ENCODE results near the gene TLN1. TPM values are rescaled to one million over a fixed set of nuclear protein-coding genes. Genes with fewer than 3 reads are reported as not detected.

Gene TLN1
- total RNA-seq, 1 experiment from 2014 or later: 109 TPM

GRCh38 chr9:35689542-35690293 lies 42.3 kb downstream of the TLN1 start, which contains the start of gene TPM2:
Gene TPM2, minus strand, starts transcription at chr9:35689925. Its CDS starts 108 bp downstream, at chr9:35689817.
- CTCF ChIA-PET: interaction anchor here (0.6 to 6.8 kb wide), 17 partner anchors 9 to 122 kb away, joined by 3 to 49 read pairs (median 11); partner anchors contain the start of genes ARHGEF39, CCDC107, CREB3 and RGP1
- Mint-ChIP-seq H3K4me1 (peaks cover 23% of the 10 kb centered on the region), H3K27me3 (ENCODE audit: low read depth) (no peaks in the 10 kb centered on the region), H3K27ac (0 out of 2 replicates have a peak within 1 kb of the TSS, but pooled peaks have one; percentile 48), H3K9me3 (no peaks in the 10 kb centered on the region), H3K4me3 (peak within 1 kb of the TSS; percentile 91), H3K36me3 (peaks cover 15% of the 10 kb centered on the region)
- POLR2A ChIA-PET: interaction anchor here (0.6 to 5.2 kb wide), 17 partner anchors 9 to 1052 kb away, joined by 3 to 38 read pairs (median 5); partner anchors contain the start of genes ARHGEF39, CCDC107, CREB3 and RMRP
- DNase-seq (ENCODE audit: low spot score): peak; percentile 75
- ATAC-seq: peak; percentile 63
- TF ChIP-seq GABPB1 (CRISPR knock-in tag; IDR thresholded peaks at IDR 0.05): no peak
- TF ChIP-seq, protein P1, sequence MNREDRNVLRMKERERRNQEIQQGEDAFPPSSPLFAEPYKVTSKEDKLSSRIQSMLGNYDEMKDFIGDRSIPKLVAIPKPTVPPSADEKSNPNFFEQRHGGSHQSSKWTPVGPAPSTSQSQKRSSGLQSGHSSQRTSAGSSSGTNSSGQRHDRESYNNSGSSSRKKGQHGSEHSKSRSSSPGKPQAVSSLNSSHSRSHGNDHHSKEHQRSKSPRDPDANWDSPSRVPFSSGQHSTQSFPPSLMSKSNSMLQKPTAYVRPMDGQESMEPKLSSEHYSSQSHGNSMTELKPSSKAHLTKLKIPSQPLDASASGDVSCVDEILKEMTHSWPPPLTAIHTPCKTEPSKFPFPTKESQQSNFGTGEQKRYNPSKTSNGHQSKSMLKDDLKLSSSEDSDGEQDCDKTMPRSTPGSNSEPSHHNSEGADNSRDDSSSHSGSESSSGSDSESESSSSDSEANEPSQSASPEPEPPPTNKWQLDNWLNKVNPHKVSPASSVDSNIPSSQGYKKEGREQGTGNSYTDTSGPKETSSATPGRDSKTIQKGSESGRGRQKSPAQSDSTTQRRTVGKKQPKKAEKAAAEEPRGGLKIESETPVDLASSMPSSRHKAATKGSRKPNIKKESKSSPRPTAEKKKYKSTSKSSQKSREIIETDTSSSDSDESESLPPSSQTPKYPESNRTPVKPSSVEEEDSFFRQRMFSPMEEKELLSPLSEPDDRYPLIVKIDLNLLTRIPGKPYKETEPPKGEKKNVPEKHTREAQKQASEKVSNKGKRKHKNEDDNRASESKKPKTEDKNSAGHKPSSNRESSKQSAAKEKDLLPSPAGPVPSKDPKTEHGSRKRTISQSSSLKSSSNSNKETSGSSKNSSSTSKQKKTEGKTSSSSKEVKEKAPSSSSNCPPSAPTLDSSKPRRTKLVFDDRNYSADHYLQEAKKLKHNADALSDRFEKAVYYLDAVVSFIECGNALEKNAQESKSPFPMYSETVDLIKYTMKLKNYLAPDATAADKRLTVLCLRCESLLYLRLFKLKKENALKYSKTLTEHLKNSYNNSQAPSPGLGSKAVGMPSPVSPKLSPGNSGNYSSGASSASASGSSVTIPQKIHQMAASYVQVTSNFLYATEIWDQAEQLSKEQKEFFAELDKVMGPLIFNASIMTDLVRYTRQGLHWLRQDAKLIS (CRISPR knock-in tag; IDR thresholded peaks at IDR 0.05; ENCODE audit: borderline replicate concordance): no peak
- 0 out of 2 replicates have a peak, but pooled peaks have one; percentile 42 for TF ChIP-seq ZNF121 (CRISPR knock-in tag; IDR thresholded peaks at IDR 0.05)
- TF ChIP-seq RELA (CRISPR knock-in tag; IDR thresholded peaks at IDR 0.05; ENCODE audit: borderline replicate concordance): peak; percentile 30; the same call in 1 of the 2 replicates
- peak; percentile 89 for TF ChIP-seq FOXP1 (CRISPR knock-in tag; IDR thresholded peaks at IDR 0.05; ENCODE audit: borderline replicate concordance)
- TF ChIP-seq, protein P2, sequence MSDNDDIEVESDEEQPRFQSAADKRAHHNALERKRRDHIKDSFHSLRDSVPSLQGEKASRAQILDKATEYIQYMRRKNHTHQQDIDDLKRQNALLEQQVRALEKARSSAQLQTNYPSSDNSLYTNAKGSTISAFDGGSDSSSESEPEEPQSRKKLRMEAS (CRISPR knock-in tag; IDR thresholded peaks at IDR 0.05): peak; percentile 61; the same call in 1 of the 2 replicates
- no peak; the same call in 1 of the 2 replicates for TF ChIP-seq USF2 (CRISPR knock-in tag; IDR thresholded peaks at IDR 0.05)
- TF ChIP-seq NR2C2 (CRISPR knock-in tag; IDR thresholded peaks at IDR 0.05): no peak
- peak; percentile 69 for TF ChIP-seq ZNF423 (CRISPR knock-in tag; IDR thresholded peaks at IDR 0.05)
- peak; percentile 58; the same call in 1 of the 2 replicates for TF ChIP-seq HMGXB4 (CRISPR knock-in tag; IDR thresholded peaks at IDR 0.05)
- peak; percentile 32 for TF ChIP-seq FOXK1 (CRISPR knock-in tag; IDR thresholded peaks at IDR 0.05)
- no peak for TF ChIP-seq PREB (CRISPR knock-in tag; IDR thresholded peaks at IDR 0.05; ENCODE audit: borderline replicate concordance)
- no peak for TF ChIP-seq FOXJ3 (CRISPR knock-in tag; IDR thresholded peaks at IDR 0.05; ENCODE audit: borderline replicate concordance)
- no peak for TF ChIP-seq NFATC4 (CRISPR knock-in tag; IDR thresholded peaks at IDR 0.05)
- TF ChIP-seq ERG (CRISPR knock-in tag; IDR thresholded peaks at IDR 0.05): no peak
- peak; percentile 95; the same call in 1 of the 2 replicates for TF ChIP-seq KAT7 (CRISPR knock-in tag; IDR thresholded peaks at IDR 0.05; ENCODE audit: borderline replicate concordance)
- TF ChIP-seq NFYB (CRISPR knock-in tag; conservative IDR thresholded peaks at IDR 0.05; ENCODE audit: low read depth): no peak
- no peak for TF ChIP-seq EMX1 (CRISPR knock-in tag; IDR thresholded peaks at IDR 0.05)
- TF ChIP-seq TEAD1 (CRISPR knock-in tag; IDR thresholded peaks at IDR 0.05): peak; percentile 49; the same call in 1 of the 2 replicates
- no peak for TF ChIP-seq CREM (CRISPR knock-in tag; IDR thresholded peaks at IDR 0.05)
- TF ChIP-seq TEAD4 (CRISPR knock-in tag; IDR thresholded peaks at IDR 0.05): no peak
- TF ChIP-seq JUN (CRISPR knock-in tag; IDR thresholded peaks at IDR 0.05): no peak
- peak; percentile 92 for TF ChIP-seq ZNF232 (CRISPR knock-in tag; IDR thresholded peaks at IDR 0.05)
- TF ChIP-seq, protein P3, sequence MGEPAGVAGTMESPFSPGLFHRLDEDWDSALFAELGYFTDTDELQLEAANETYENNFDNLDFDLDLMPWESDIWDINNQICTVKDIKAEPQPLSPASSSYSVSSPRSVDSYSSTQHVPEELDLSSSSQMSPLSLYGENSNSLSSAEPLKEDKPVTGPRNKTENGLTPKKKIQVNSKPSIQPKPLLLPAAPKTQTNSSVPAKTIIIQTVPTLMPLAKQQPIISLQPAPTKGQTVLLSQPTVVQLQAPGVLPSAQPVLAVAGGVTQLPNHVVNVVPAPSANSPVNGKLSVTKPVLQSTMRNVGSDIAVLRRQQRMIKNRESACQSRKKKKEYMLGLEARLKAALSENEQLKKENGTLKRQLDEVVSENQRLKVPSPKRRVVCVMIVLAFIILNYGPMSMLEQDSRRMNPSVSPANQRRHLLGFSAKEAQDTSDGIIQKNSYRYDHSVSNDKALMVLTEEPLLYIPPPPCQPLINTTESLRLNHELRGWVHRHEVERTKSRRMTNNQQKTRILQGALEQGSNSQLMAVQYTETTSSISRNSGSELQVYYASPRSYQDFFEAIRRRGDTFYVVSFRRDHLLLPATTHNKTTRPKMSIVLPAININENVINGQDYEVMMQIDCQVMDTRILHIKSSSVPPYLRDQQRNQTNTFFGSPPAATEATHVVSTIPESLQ (CRISPR knock-in tag; IDR thresholded peaks at IDR 0.05): no peak
- TF ChIP-seq ZNF671 (CRISPR knock-in tag; IDR thresholded peaks at IDR 0.05): no peak
- TF ChIP-seq SOX15 (CRISPR knock-in tag; IDR thresholded peaks at IDR 0.05): no peak
- no peak for TF ChIP-seq OVOL2 (CRISPR knock-in tag; IDR thresholded peaks at IDR 0.05; ENCODE audit: borderline replicate concordance)

Data from WTC11 (cell line).